Measurements from ENCODE around the gene SAMD4B.

Gene SAMD4B

GRCh38 chr19:39360599-39360998 lies 18.4 kb downstream of the SAMD4B start:
- TF ChIP-seq CTCF (IDR thresholded peaks at IDR 0.05; ENCODE audit: insufficient read depth, low read length, poor library complexity, severe bottlenecking), result no peak
- H3K4me3 ChIP-seq (replicated peaks; ENCODE audit: low read depth, low read length), result no peak overlapping the region
- peaks cover 26% of the 10 kb centered on the region for H3K36me3 ChIP-seq (ENCODE audit: control insufficient read depth, insufficient read depth, low read length)
- no peaks in the 10 kb centered on the region for H3K27me3 ChIP-seq (replicated peaks; ENCODE audit: control insufficient read depth, insufficient read depth, low read length)
- no peak for DNase-seq (ENCODE audit: extremely low read depth, insufficient read length)

- H3K27me3 ChIP-seq (replicated peaks; ENCODE audit: control insufficient read depth, insufficient read depth, low read length), result no peaks in the 10 kb centered on the region
- peaks cover 11% of the 10 kb centered on the region for H3K36me3 ChIP-seq (ENCODE audit: control insufficient read depth, insufficient read depth, low read length)
- no peak overlapping the region for H3K4me3 ChIP-seq (replicated peaks; ENCODE audit: low read depth, low read length)
- DNase-seq (ENCODE audit: extremely low read depth, insufficient read length), result no peak
- no peak for TF ChIP-seq CTCF (IDR thresholded peaks at IDR 0.05; ENCODE audit: insufficient read depth, low read length, poor library complexity, severe bottlenecking)
These were observed 20.7 kb downstream of the SAMD4B start for GRCh38 chr19:39362682-39363657.

GRCh38 chr19:39363901-39364457 lies 21.8 kb downstream of the SAMD4B start:
- Histone ChIP-seq H3K4me3 (replicated peaks; ENCODE audit: low read depth, low read length) (no peak overlapping the region), H3K27me3 (replicated peaks; ENCODE audit: control insufficient read depth, insufficient read depth, low read length) (no peaks in the 10 kb centered on the region), H3K36me3 (ENCODE audit: control insufficient read depth, insufficient read depth, low read length) (peaks cover 11% of the 10 kb centered on the region)
- TF ChIP-seq CTCF (IDR thresholded peaks at IDR 0.05; ENCODE audit: insufficient read depth, low read length, poor library complexity, severe bottlenecking), result no peak
- no peak for DNase-seq (ENCODE audit: extremely low read depth, insufficient read length)

- Histone ChIP-seq H3K27me3 (replicated peaks; ENCODE audit: control insufficient read depth, insufficient read depth, low read length) (no peaks in the 10 kb centered on the region), H3K36me3 (ENCODE audit: control insufficient read depth, insufficient read depth, low read length) (peaks cover 10% of the 10 kb centered on the region), H3K4me3 (replicated peaks; ENCODE audit: low read depth, low read length) (no peak overlapping the region)
- no peak for TF ChIP-seq CTCF (IDR thresholded peaks at IDR 0.05; ENCODE audit: insufficient read depth, low read length, poor library complexity, severe bottlenecking)
- DNase-seq (ENCODE audit: extremely low read depth, insufficient read length), result no peak
These were observed 23.3 kb downstream of the SAMD4B start for GRCh38 chr19:39365531-39365930.

GRCh38 chr19:39369200-39369599 lies 27.0 kb downstream of the SAMD4B start:
- Histone ChIP-seq H3K36me3 (ENCODE audit: control insufficient read depth, insufficient read depth, low read length) (peaks cover 14% of the 10 kb centered on the region), H3K27me3 (replicated peaks; ENCODE audit: control insufficient read depth, insufficient read depth, low read length) (no peaks in the 10 kb centered on the region), H3K4me3 (replicated peaks; ENCODE audit: low read depth, low read length) (no peak overlapping the region)
- TF ChIP-seq CTCF (IDR thresholded peaks at IDR 0.05; ENCODE audit: insufficient read depth, low read length, poor library complexity, severe bottlenecking), result no peak
- DNase-seq (ENCODE audit: extremely low read depth, insufficient read length), result no peak

All from GM06990 (cell line).